ENCODE data around the gene STUB1. TPM values are rescaled to one million over a fixed set of nuclear protein-coding genes. Genes with fewer than 3 reads are reported as not detected.

STUB1 gene
- total RNA-seq, 2 experiments from 2014 or later, result 57.1 to 61.7 TPM

DNA sequence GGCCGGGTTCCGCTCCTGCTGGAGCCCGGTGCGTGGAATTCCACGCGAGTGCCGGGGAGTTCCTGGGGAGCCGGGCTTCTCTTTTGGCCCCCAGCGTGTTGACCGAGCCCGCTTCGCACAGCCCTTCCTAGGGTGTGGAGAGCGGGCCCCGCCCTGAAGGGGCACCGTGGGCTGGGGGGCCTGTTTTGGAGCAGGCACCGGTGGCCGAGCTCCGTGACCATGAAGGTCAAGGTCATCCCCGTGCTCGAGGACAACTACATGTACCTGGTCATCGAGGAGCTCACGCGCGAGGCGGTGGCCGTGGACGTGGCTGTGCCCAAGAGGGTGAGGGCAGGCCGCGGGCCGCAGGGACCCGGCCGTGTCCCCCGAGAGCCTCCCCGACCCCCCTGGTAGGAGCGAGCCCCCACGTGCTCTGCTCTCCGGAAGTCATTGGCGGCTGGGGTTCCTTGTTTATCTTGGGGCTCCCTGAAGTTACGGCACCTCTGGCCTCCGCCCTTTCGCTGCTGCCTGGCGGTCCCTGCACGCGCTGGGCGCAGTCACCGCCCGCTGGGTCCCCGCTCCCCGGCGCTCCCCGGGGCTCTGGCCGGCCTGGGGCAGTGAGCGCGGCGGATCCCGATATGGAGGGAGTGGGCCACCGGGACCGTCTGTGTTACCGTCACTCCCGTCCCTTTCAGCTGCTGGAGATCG lies 47.2 kb downstream of the STUB1 start:
- Mint-ChIP-seq H3K4me3 (peak overlapping the region; percentile 62), H3K27me3 (no peaks in the 10 kb centered on the region), H3K36me3 (ENCODE audit: low read depth) (no peaks in the 10 kb centered on the region), H3K27ac (peak overlapping the region; percentile 38), H3K4me1 (ENCODE audit: low read depth) (peaks cover 5% of the 10 kb centered on the region), H3K9me3 (no peaks in the 10 kb centered on the region)
- peak; percentile 64 for DNase-seq
- peak; percentile 26 for ATAC-seq
- intact Hi-C loops (cut with micrococcal nuclease), result no loop called here
- ChIA-PET POLR2A (interaction anchor here (1.3 to 4.8 kb wide), 5 partner anchors 8 to 46 kb away, joined by 3 to 37 read pairs (median 4); partner anchors contain the start of genes ANTKMT, CIAO3 and METRN), CTCF (interaction anchor here (0.7 to 19.6 kb wide), 2 partner anchors 15 to 1793 kb away, joined by 3 to 207 read pairs; partner anchors contain the start of genes AMDHD2 and METRN)
- TF ChIP-seq, protein P1, sequence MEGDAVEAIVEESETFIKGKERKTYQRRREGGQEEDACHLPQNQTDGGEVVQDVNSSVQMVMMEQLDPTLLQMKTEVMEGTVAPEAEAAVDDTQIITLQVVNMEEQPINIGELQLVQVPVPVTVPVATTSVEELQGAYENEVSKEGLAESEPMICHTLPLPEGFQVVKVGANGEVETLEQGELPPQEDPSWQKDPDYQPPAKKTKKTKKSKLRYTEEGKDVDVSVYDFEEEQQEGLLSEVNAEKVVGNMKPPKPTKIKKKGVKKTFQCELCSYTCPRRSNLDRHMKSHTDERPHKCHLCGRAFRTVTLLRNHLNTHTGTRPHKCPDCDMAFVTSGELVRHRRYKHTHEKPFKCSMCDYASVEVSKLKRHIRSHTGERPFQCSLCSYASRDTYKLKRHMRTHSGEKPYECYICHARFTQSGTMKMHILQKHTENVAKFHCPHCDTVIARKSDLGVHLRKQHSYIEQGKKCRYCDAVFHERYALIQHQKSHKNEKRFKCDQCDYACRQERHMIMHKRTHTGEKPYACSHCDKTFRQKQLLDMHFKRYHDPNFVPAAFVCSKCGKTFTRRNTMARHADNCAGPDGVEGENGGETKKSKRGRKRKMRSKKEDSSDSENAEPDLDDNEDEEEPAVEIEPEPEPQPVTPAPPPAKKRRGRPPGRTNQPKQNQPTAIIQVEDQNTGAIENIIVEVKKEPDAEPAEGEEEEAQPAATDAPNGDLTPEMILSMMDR (IDR thresholded peaks at IDR 0.05), result no peak

DNA sequence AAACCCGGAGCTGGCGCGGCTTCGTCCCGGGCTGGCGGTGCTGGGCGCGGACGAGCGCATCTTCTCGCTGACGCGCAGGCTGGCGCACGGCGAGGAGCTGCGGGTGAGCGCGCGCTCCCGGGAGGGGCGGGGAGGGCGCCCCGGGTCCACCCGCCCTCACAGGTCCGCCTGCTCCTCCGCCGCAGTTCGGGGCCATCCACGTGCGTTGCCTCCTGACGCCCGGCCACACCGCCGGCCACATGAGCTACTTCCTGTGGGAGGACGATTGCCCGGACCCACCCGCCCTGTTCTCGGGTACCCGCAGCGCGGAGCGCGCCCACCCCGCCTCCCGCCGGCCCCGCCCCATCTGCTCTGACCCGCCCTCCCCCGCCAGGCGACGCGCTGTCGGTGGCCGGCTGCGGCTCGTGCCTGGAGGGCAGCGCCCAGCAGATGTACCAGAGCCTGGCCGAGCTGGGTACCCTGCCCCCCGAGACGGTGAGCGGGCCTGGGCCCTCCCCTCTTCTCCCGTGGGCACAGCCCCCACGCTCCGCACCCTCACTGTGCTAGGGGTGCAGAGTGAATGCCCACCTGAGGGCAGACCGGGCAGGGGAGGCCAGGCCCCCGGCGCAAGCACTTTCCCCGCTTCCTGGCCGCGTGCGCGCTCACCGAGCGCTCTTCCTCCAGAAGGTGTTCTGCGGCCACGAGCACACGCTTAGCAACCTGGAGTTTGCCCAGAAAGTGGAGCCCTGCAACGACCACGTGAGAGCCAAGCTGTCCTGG lies 48.1 kb downstream of the STUB1 start:
- Mint-ChIP-seq H3K4me1 (ENCODE audit: low read depth) (peaks cover 3% of the 10 kb centered on the region), H3K27me3 (no peaks in the 10 kb centered on the region), H3K27ac (no peak overlapping the region), H3K9me3 (no peaks in the 10 kb centered on the region), H3K4me3 (peak overlapping the region; percentile 62), H3K36me3 (ENCODE audit: low read depth) (no peaks in the 10 kb centered on the region)
- ChIA-PET CTCF (interaction anchor here (0.7 to 19.6 kb wide), 2 partner anchors 16 to 1792 kb away, joined by 3 to 207 read pairs; partner anchors contain the start of genes AMDHD2 and METRN), POLR2A (interaction anchor here (0.6 to 4.8 kb wide), 9 partner anchors 9 to 66 kb away, joined by 3 to 37 read pairs (median 3); partner anchors contain the start of genes ANTKMT, CIAO3, METRN and RHBDL1)
- TF ChIP-seq, protein P1 (IDR thresholded peaks at IDR 0.05), result no peak
- intact Hi-C loops (cut with micrococcal nuclease), result no loop called here
- peak; percentile 58 for ATAC-seq
- peak; percentile 72 for DNase-seq

- intact Hi-C loops (cut with micrococcal nuclease), result no loop called here
- Mint-ChIP-seq H3K27ac (no peak overlapping the region), H3K9me3 (no peaks in the 10 kb centered on the region), H3K4me3 (peak overlapping the region; percentile 62), H3K4me1 (ENCODE audit: low read depth) (peaks cover 3% of the 10 kb centered on the region), H3K27me3 (no peaks in the 10 kb centered on the region), H3K36me3 (ENCODE audit: low read depth) (peaks cover 2% of the 10 kb centered on the region)
- no peak for DNase-seq
- TF ChIP-seq, protein P1 (IDR thresholded peaks at IDR 0.05), result no peak
- ChIA-PET CTCF (interaction anchor here (0.8 to 19.6 kb wide), 3 partner anchors 9 to 56 kb away, joined by 3 to 207 read pairs (median 4); partner anchors contain the start of gene METRN), POLR2A (interaction anchor here (0.7 to 2.6 kb wide), 6 partner anchors 8 to 60 kb away, joined by 3 to 13 read pairs (median 8); partner anchors contain the start of genes ANTKMT and CIAO3)
- ATAC-seq, result no peak
Measured at GRCh38 chr16:728890-729744, 48.9 kb downstream of the STUB1 start.

DNA sequence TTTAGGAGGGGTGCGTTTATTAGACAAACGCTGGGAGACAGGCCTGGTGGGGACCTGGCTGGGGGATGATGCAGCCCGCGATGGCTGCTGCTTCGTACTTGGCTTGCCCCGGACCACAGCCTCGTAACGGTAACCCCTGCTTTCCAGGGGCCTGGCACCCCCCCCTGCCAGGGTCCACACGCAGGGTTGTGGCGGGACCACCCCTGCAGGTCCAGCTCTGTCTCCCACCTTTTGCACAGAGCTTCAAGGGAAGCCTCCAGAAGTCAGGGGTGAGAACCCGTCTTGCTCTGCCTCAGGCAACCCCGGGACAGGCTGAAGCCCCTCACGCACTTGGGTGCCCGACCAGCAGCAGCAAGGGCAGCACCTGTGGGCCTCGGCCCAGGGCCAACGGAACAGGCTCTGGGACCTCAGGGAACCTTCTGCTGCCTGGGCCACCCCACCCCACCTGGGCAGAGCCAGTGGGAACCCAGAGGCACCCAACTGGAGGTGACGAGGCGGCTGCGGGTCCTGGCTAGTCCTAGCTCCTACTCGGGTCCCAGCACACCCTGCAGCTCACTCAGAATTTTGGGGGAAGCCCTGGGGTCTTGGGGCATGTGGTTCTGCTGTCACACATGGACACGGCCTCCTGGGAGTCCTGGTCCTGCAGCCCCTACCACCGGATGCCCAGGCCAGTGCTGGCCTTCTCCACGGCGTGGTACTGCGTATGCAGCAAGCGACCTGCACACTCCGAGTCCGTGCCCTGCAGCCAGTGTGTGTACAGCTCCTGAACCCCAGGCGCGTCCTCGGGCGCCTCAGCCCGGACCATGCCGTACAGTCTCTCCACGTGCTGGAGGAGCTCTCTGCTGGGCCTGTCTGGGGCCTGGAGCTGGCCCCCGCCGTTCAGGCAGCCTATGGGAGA lies 49.8 kb downstream of the STUB1 start:
- H3K4me3 Mint-ChIP-seq, result no peak overlapping the region
- intact Hi-C loops (cut with micrococcal nuclease), result no loop called here

More for the DNA sequence above, 49.8 kb downstream of the STUB1 start:
- DNase-seq (peak; percentile 2), ATAC-seq (no peak)
- CTCF ChIA-PET, result interaction anchor here (0.8 to 19.6 kb wide), 4 partner anchors 9 to 55 kb away, joined by 3 to 207 read pairs (median 4); partner anchors contain the start of genes ANTKMT and METRN
- no peaks in the 10 kb centered on the region for H3K9me3 Mint-ChIP-seq
- H3K27ac Mint-ChIP-seq, result no peak overlapping the region
- no peaks in the 10 kb centered on the region for H3K27me3 Mint-ChIP-seq
- TF ChIP-seq, protein P1 (IDR thresholded peaks at IDR 0.05), result no peak
- peaks cover 2% of the 10 kb centered on the region for H3K36me3 Mint-ChIP-seq (ENCODE audit: low read depth)
- H3K4me1 Mint-ChIP-seq (ENCODE audit: low read depth), result peaks cover 5% of the 10 kb centered on the region
- POLR2A ChIA-PET, result interaction anchor here (0.7 to 2.6 kb wide), 5 partner anchors 9 to 81 kb away, joined by 3 to 13 read pairs (median 4); partner anchors contain the start of genes ANTKMT, CIAO3 and WDR90
